ENCODE results near the gene ZNF500.

- TF ChIP-seq CTCF (IDR thresholded peaks at IDR 0.05) (no peak), POLR2A (IDR thresholded peaks at IDR 0.05) (no peak)
These were observed 18.1 kb downstream of the ZNF500 start for GRCh38 chr16:4748682-4749411.

Data from uterus (tissue), 2 donors.